ENCODE data around the gene PCBP3.
"Not testable (repeated sequence)": the region's sequence is repeated elsewhere in the genome, so short reads cannot be mapped to it uniquely, and the experiment has no call there.

The PCBP3 gene

DNA sequence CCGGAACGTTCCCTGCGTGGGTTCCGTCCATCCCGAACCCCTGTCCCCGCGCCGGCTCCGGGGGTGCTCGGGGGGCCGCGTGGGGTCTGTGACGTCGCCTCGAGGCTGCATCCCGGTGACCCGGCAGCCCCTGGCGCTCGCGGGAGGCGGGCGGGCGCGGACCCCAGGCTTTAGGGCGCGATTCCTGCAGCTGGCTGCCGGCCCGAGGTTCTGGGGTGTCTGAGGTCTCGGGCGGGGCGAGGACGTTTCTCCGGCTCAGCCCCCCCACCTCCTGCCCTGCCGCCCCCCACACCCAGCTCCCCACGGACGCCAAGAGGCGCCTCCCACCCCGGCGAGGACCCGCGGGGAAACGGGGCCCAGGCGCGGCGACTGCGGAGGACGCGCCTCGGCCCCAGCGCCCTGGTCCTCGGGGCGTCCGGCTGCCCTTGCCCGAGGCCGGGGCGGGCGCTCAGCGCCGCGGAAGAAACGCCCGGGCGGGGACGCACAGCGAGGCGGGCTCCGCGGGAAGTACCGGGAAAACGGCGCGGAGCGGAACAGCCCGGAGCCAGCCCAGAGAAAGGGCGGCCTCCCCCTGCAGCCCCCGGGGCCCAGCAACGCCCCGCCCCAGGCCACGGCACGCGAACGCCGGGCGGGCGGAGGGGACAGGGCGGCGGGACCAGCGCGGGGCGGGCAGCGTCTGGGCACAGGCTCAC lies 1.3 kb upstream of the PCBP3 start:
- TF ChIP-seq, protein P1, sequence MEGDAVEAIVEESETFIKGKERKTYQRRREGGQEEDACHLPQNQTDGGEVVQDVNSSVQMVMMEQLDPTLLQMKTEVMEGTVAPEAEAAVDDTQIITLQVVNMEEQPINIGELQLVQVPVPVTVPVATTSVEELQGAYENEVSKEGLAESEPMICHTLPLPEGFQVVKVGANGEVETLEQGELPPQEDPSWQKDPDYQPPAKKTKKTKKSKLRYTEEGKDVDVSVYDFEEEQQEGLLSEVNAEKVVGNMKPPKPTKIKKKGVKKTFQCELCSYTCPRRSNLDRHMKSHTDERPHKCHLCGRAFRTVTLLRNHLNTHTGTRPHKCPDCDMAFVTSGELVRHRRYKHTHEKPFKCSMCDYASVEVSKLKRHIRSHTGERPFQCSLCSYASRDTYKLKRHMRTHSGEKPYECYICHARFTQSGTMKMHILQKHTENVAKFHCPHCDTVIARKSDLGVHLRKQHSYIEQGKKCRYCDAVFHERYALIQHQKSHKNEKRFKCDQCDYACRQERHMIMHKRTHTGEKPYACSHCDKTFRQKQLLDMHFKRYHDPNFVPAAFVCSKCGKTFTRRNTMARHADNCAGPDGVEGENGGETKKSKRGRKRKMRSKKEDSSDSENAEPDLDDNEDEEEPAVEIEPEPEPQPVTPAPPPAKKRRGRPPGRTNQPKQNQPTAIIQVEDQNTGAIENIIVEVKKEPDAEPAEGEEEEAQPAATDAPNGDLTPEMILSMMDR (IDR thresholded peaks at IDR 0.05; ENCODE audit: low read depth, low read length, missing control alignments): no peak
- DNase-seq (ENCODE audit: extremely low read depth, low read depth): no peak
- no peak overlapping the region for H3K4me3 ChIP-seq (replicated peaks; ENCODE audit: low read depth, low read length)

DNA sequence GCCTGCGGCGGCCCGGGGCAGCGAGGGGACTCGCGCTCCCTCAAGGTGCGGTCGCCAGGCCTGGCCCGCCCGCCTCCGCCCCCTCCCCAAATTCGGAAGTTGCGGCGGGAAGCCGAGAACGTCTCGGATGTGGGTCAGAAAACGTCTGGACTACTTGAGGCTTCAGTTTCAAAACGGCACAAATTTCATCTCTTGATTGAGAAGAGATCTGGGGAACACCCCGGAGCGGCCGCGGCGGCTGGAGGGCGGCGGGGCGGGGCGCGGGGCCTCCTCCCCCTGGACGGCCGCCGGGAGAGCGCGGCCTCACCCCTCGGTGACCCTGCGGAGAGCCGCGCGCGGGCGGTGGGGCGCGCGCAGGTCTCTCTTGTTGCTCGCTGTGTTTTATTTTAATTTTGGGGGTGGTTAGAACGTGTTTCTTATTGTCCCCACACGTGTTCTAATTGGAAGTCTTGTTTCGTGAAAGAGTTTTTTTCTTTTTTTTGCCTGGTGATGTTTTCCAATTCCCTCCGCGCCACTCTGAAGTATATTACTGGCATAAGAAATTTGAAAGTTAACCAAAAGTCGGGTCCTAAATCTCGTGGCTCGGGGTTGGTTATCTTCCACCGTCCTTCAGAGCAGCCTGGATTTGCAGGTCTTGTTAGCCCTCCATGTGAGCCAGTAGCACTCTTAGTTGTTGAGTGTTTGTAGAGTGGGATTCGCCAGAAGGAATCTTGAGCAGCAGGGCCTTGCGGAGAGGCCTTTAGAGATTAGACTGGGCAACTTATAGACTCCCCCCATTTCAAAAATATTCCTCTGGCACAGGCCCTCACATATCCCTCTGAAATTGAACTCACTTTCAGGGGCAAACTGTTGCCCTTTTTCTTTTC lies 749 bp downstream of the PCBP3 start:
- TF ChIP-seq, protein P1 (IDR thresholded peaks at IDR 0.05; ENCODE audit: low read depth, low read length, missing control alignments): no peak
- no peak overlapping the region; the same call in 1 of the 2 replicates for H3K4me3 ChIP-seq (replicated peaks; ENCODE audit: low read depth, low read length)
- no peak for DNase-seq (ENCODE audit: extremely low read depth, low read depth)

DNA sequence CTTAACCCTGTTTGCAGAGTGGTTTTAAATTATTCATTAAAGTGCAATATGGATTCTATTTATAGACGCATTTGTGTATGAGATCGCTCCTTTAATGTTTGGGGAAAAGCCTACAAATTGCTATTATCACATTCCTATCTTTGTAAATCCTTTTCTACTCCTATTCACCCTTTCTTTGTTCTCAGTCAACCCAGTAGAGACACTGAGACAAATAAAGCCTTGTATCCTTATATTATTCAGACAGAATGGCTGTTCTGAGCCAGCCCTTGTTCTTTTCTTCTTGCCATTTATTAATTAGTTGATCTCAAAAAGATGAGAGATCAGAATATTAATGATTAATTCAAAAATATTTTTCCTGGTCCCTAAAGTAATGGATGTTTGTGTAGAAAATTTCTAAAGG lies 8.4 kb downstream of the PCBP3 start:
- no peak for DNase-seq (ENCODE audit: extremely low read depth, low read depth)
- H3K4me3 ChIP-seq (replicated peaks; ENCODE audit: low read depth, low read length): no peak overlapping the region
- TF ChIP-seq, protein P1 (IDR thresholded peaks at IDR 0.05; ENCODE audit: low read depth, low read length, missing control alignments): no peak

DNA sequence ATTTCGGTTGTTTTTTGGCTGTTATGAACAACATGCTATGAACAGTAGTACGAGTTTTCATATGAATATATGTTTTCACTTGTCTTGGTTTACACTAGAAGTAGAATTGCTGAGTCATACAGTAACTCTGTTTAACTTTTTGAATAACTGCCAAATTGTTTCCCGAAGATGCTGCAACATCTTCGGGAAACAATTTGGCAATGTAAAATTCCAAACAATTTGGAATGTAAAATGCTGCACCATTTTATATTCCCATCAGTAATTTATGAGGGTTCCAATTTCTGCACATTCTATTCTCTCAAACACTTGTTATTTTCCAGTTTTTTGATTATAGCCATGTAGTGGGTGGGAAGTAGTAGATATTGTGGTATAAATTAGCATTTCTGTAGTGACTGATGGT lies 11.6 kb downstream of the PCBP3 start:
- no peak overlapping the region for H3K4me3 ChIP-seq (replicated peaks; ENCODE audit: low read depth, low read length)
- DNase-seq (ENCODE audit: extremely low read depth, low read depth): no peak
- TF ChIP-seq, protein P1 (IDR thresholded peaks at IDR 0.05; ENCODE audit: low read depth, low read length, missing control alignments): no peak

DNA sequence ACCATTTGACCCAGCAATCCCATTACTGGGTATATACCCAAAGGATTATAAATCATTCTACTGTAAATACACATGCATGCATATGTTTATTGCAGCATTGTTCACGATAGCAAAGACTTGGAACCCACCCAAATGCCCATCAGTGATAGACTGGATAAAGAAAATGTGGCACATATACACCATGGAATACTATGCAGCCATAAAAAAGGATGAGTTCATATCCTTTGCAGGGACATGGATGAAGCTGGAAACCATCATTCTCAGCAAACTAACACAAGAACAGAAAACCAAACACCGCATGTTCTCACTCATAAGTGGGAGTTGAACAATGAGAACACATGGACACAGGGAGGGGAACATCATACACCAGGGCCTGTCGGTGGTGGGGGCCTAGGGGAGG lies 12.6 kb downstream of the PCBP3 start:
- DNase-seq (ENCODE audit: extremely low read depth, low read depth); H3K4me3 ChIP-seq (replicated peaks; ENCODE audit: low read depth, low read length): not testable (repeated sequence)

DNA sequence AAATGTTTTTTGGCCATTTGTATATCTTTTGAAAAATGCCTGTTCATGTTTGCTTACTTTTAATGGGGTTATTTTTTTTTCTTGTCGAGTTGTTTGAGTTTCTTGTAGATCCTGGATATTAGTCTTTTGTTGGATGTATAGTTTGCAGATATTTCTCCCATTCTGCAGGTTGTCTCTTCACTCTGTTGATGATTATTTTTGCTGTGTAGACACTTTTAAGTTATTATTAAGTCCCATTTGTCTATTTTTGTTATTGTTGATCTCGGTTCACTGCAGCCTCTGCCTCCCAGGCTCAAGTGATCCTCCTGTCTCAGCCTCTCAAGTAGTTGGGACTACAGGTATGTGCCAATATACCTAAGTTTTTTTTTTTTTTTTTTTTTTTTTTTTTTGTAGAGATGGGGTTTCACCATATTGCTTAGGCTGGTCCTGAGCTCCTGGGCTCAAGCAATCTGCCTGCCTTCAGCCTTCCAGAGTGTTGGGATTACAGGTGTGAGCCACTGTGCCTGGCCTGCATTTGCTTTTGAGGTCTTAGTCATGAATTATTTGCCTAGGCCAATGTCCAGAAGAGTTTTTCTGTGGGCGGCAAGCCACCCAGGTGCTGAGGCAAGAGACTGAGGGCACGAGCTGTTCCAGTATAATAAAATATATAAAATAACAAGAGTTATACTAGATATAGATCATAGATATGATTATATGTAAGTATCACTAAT lies 18.5 kb downstream of the PCBP3 start:
- not testable (repeated sequence) for DNase-seq (ENCODE audit: extremely low read depth, low read depth)

DNA sequence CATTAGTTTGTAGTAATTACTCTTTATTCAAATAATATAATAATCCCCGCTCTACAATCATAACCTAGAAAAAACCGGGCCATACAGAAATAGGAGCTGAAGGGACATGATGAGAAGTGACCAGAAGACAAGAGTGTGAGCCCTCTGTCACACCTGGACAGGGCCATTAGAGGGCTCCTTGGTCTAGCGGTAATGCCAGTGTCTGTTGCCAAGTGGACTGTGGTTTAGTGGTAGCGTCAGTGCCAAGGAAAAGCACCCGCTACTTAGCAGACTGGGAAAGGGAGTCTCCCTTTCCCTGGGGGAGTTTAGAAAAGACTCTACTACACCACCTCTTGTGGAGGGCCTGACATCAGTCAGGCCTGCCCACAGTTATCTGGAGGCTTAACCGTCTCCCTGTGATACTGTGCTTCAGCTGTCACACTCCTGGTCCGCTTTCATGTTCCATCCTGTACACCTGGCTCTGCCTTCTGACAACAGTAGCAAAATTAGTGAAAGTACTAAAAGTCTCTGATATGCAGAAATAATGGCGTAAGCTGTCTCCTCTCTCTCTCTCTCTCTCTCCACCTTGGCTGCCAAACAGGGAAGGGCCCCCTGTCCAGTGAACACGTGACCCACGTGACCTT lies 19.2 kb downstream of the PCBP3 start:
- not testable (repeated sequence) for DNase-seq (ENCODE audit: extremely low read depth, low read depth)

More for the DNA sequence above, 18.5 kb downstream of the PCBP3 start:
- not testable (repeated sequence) for H3K4me3 ChIP-seq (replicated peaks; ENCODE audit: low read depth, low read length)

DNA sequence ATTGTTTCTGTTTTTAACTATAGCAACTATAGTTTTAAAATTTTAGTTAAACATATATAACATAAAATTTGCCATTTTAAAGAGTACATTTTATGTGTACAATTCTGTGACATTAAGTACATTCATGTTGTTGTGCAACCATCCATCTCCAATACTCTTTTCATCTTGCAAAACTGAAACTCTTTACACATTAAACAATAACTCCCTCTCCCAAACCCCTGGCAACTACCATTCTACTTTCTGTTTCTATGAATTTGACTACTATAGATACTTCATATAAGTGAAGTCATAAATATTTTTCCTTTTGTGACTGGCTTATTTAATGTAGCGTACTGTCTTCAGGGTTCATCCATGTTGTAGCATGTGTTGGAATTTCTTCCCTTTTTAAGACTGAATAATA lies 25.9 kb downstream of the PCBP3 start:
- TF ChIP-seq, protein P1 (IDR thresholded peaks at IDR 0.05; ENCODE audit: low read depth, low read length, missing control alignments): no peak
- H3K4me3 ChIP-seq (replicated peaks; ENCODE audit: low read depth, low read length): no peak overlapping the region
- DNase-seq (ENCODE audit: extremely low read depth, low read depth): no peak

More for the DNA sequence above, 19.2 kb downstream of the PCBP3 start:
- not testable (repeated sequence) for H3K4me3 ChIP-seq (replicated peaks; ENCODE audit: low read depth, low read length)

All from HFF-Myc (cell line).